A549 (cell line): ENCODE measurements around the gene ERMARD. TPM values are rescaled to one million over a fixed set of nuclear protein-coding genes. Genes with fewer than 3 reads are reported as not detected.
"Not testable (repeated sequence)": the region's sequence is repeated elsewhere in the genome, so short reads cannot be mapped to it uniquely, and the experiment has no call there.

Experiments used
- ATAC-seq, 2 experiments: fragments of 200-7000 bp in 1 of 2; fragments of >200 bp in 1 of 2; cut with Nextera tagmentation in 1 of 2; cut with Tn5 transposase in 1 of 2; 3 replicates each; pipeline versions ENCODE4 v1.8.0 to v1.9.1; 2018 to 2020; ENCODE audit warnings: mild to moderate bottlenecking in 1 of 2, moderate library complexity in 1 of 2
- CTCF ChIA-PET: fragments of 300-600 bp; sonication (Branson Sonifier 250); formaldehyde crosslinking; extraction: SDS; loops from one replicate; lab custom pipeline; 2021; ENCODE audit warnings: antibody characterized with exemption, inconsistent platforms; lab: Yijun Ruan, JAX
- POLR2A ChIA-PET: fragments of 350-600 bp; formaldehyde crosslinking; extraction: SDS; loops from one replicate; lab custom pipeline; 2021; ENCODE audit warnings: antibody characterized with exemption, inconsistent platforms; lab: Yijun Ruan, JAX
- DNase-seq, 2 experiments: peaks; one replicate each; pipeline versions ENCODE4 v3.0.0 to v3.0.0-alpha.2; 2011 to 2016; ENCODE audit warnings: low read depth in 1 of 2, low spot score in 1 of 2
- FAIRE-seq: peaks from 2 replicates; lab custom pipeline; 2011; peaks lifted over from hg19 to GRCh38; lab: Jason Lieb, UNC
- H3K27ac ChIP-seq, 2 experiments: fragments of >200 bp; sonication (Bioruptor Twin); formaldehyde crosslinking; 3 replicates each; pipeline ENCODE4 v1.5.1; 2016 to 2017
- H3K4me1 ChIP-seq: fragments of >200 bp; sonication (Bioruptor Twin); formaldehyde crosslinking; 3 replicates; pipeline ENCODE4 v1.6.1; 2016
- H3K4me2 ChIP-seq: fragments of >200 bp; sonication (Bioruptor Twin); formaldehyde crosslinking; 3 replicates; pipeline ENCODE4 v1.6.1; 2016
- H3K4me3 ChIP-seq: fragments of >200 bp; sonication (Bioruptor Twin); formaldehyde crosslinking; 3 replicates; pipeline ENCODE4 v1.5.1; 2016
- H3K9me3 ChIP-seq: fragments of >200 bp; sonication (Bioruptor Twin); formaldehyde crosslinking; 3 replicates; pipeline ENCODE4 v1.6.1; 2016
- BHLHE40 ChIP-seq: IDR thresholded peaks from 2 replicates; pipeline ENCODE4 v1.6.1; 2012; ENCODE audit warnings: low read depth, low read length, inconsistent platforms
- CHD2 ChIP-seq: fragments of 150-350 bp; IDR thresholded peaks from 2 replicates; pipeline ENCODE4 v1.6.1; 2014; ENCODE audit warnings: low read length; ENCODE audit not compliant: partially characterized antibody
- EP300 ChIP-seq, 2 experiments: fragments of >200 bp; sonication (Bioruptor Twin); formaldehyde crosslinking; IDR thresholded peaks; 2 replicates in 1 of 2; 3 replicates in 1 of 2; pipeline ENCODE4 v1.6.1; 2016 to 2017
- FOSB ChIP-seq: fragments of 250-450 bp; sonication (Bioruptor Pico); IDR thresholded peaks from 2 replicates; pipeline ENCODE4 v1.5.0; 2020; ENCODE audit warnings: mild to moderate bottlenecking, moderate library complexity
- FOSL2 ChIP-seq, 2 experiments: fragments of 450-650 bp in 1 of 2; fragments of >200 bp in 1 of 2; sonication (Bioruptor Twin) in 1 of 2; formaldehyde crosslinking; IDR thresholded peaks; 2 replicates each; pipeline versions ENCODE4 v1.5.0 to v1.6.1; 2016 to 2020; ENCODE audit warnings: mild to moderate bottlenecking in 1 of 2, moderate library complexity in 1 of 2
- GATA3 ChIP-seq: IDR thresholded peaks from 2 replicates; pipeline ENCODE4 v1.6.1; 2012; ENCODE audit warnings: borderline replicate concordance
- HOXA7 ChIP-seq: fragments of 250-450 bp; sonication (Bioruptor Pico); IDR thresholded peaks from 2 replicates; pipeline ENCODE4 v1.5.0; 2020; ENCODE audit warnings: mild to moderate bottlenecking, moderate library complexity
- HOXB13 ChIP-seq: fragments of 250-450 bp; sonication (Bioruptor Pico); IDR thresholded peaks from 2 replicates; pipeline ENCODE4 v1.5.0; 2020; ENCODE audit warnings: low read depth, mild to moderate bottlenecking, moderate library complexity
- JUN ChIP-seq, 2 experiments: fragments of >200 bp; sonication (Bioruptor Twin); formaldehyde crosslinking; IDR thresholded peaks; 2 replicates in 1 of 2; 3 replicates in 1 of 2; pipeline ENCODE4 v1.6.1; 2016 to 2017
- KDM1A ChIP-seq: fragments of 200-600 bp; sonication (generic); IDR thresholded peaks from 2 replicates; pipeline ENCODE4 v1.6.1; 2016; ENCODE audit warnings: low read depth, mild to moderate bottlenecking
- MYC ChIP-seq: IDR thresholded peaks from 2 replicates; pipeline ENCODE4 v1.6.1; 2012; ENCODE audit warnings: mild to moderate bottlenecking, inconsistent platforms, low read length, improper control_type of control experiment, borderline replicate concordance
- NFE2L2 ChIP-seq: fragments of 150-350 bp; conservative IDR thresholded peaks from 2 replicates; pipeline ENCODE4 v1.6.1; 2014; ENCODE audit warnings: low read length
- NPAS2 ChIP-seq: fragments of 250-450 bp; sonication (Bioruptor Pico); IDR thresholded peaks from 2 replicates; pipeline ENCODE4 v1.8.0; 2022; ENCODE audit warnings: mild to moderate bottlenecking, moderate library complexity, borderline replicate concordance
- PHF8 ChIP-seq: fragments of 200-600 bp; sonication (generic); IDR thresholded peaks from 2 replicates; pipeline ENCODE4 v1.6.1; 2016; ENCODE audit warnings: low read depth, mild to moderate bottlenecking, antibody characterized with exemption, moderate library complexity, borderline replicate concordance
- POLR2AphosphoS2 ChIP-seq: conservative IDR thresholded peaks from 2 replicates; pipeline ENCODE4 v1.6.1; 2012; ENCODE audit warnings: low read length, improper control_type of control experiment, inconsistent platforms
- RAD21 ChIP-seq, 2 experiments: fragments of >200 bp in 1 of 2; sonication (Bioruptor Twin) in 1 of 2; formaldehyde crosslinking in 1 of 2; IDR thresholded peaks in 1 of 2; conservative IDR thresholded peaks in 1 of 2; 2 replicates in 1 of 2; 3 replicates in 1 of 2; pipeline ENCODE4 v1.6.1; 2012 to 2018; ENCODE audit warnings: inconsistent platforms in 1 of 2
- RARB ChIP-seq: fragments of 250-450 bp; sonication (Bioruptor Pico); IDR thresholded peaks from 2 replicates; pipeline ENCODE4 v1.8.0; 2021; ENCODE audit warnings: mild to moderate bottlenecking, moderate library complexity
- RCOR1 ChIP-seq: fragments of 150-350 bp; IDR thresholded peaks from 2 replicates; pipeline ENCODE4 v1.6.1; 2014; ENCODE audit warnings: antibody characterized with exemption, low read length, low read depth
- RFX5 ChIP-seq: fragments of 450-650 bp; IDR thresholded peaks from 2 replicates; pipeline ENCODE4 v1.7.1; 2014; ENCODE audit warnings: antibody characterized with exemption, mild to moderate bottlenecking, moderate library complexity
- RNF2 ChIP-seq: fragments of 200-600 bp; sonication (generic); IDR thresholded peaks from 2 replicates; pipeline ENCODE4 v1.6.1; 2016; ENCODE audit warnings: low read depth, mild to moderate bottlenecking, antibody characterized with exemption, moderate library complexity, borderline replicate concordance
- ZNF302 ChIP-seq: fragments of 250-450 bp; sonication (Bioruptor Pico); IDR thresholded peaks from 2 replicates; pipeline ENCODE4 v1.9.0; 2021; ENCODE audit warnings: inconsistent platforms, mild to moderate bottlenecking, moderate library complexity
- ZSCAN20 ChIP-seq: fragments of 250-450 bp; sonication (Bioruptor Pico); IDR thresholded peaks from 2 replicates; pipeline ENCODE4 v1.8.0; 2022; ENCODE audit warnings: mild to moderate bottlenecking, moderate library complexity
- WGBS: methylation state at CpG from one replicate; pipeline ENCODE4 v1.1.6; 2017; ENCODE audit errors: missing lambda C conversion rate; 5-methylcytosine and 5-hydroxymethylcytosine counted together
- polyA plus RNA-seq, 4 experiments: library from polyadenylated mRNA; depleted of rRNA in 3 of 4; stranded (reverse); fragments of >200 nt; fragmentation: RNase III in 1 of 4; extraction: RNeasy Plus Mini Kit Qiagen cat#74134 plus additional on column Dnase treatment in 1 of 4; gene quantifications; 2 replicates in 3 of 4; 3 replicates in 1 of 4; pipeline ENCODE4 v1.2.3, GENCODE V29; 2011 to 2017
- TF ChIP-seq, protein P1 (sequence below): fragments of >200 bp; sonication (Bioruptor Twin); formaldehyde crosslinking; IDR thresholded peaks from 3 replicates; pipeline ENCODE4 v1.6.1; 2016
- TF ChIP-seq, protein P2 (sequence below): IDR thresholded peaks from 2 replicates; pipeline ENCODE4 v1.6.1; 2012; ENCODE audit warnings: low read depth, borderline replicate concordance

The ERMARD gene
- polyA plus RNA-seq, 2 of the 4 experiments (the other 2 are of a cell fraction) = 8.5 to 22.5 TPM

GRCh38 chr6:169763881-169764280 lies 12.5 kb downstream of the ERMARD start:
- CTCF ChIA-PET = no interaction called here

GRCh38 chr6:169765789-169766188 lies 14.4 kb downstream of the ERMARD start:
- DNase-seq, H3K4me2 ChIP-seq, ATAC-seq, H3K4me1 ChIP-seq, H3K27ac ChIP-seq, H3K9me3 ChIP-seq, FAIRE-seq, POLR2A ChIA-PET, H3K4me3 ChIP-seq: not testable (repeated sequence)
- CTCF ChIA-PET = interaction anchor here (2.0 kb wide), 1 partner anchor 24 kb away, joined by 4 read pairs; no protein-coding TSS in a partner anchor
- WGBS = 96% methylated on average over 10 of the region's 10 CpGs

More at GRCh38 chr6:169763881-169764280, 12.5 kb downstream of the ERMARD start:
- Histone ChIP-seq H3K9me3 (no peaks in the 10 kb centered on the region), H3K4me1 (no peaks in the 10 kb centered on the region), H3K27ac (no peak overlapping the region), H3K4me3 (no peak overlapping the region), H3K4me2 (no peak overlapping the region)
- TF ChIP-seq HOXA7 (CRISPR knock-in tag) = no peak
- TF ChIP-seq RCOR1 = no peak
- TF ChIP-seq EP300 (IDR thresholded peaks at IDR 0.05) = no peak
- no peak for TF ChIP-seq GATA3
- no peak for TF ChIP-seq NFE2L2
- TF ChIP-seq JUN (IDR thresholded peaks at IDR 0.05) = no peak
- TF ChIP-seq PHF8 = no peak
- TF ChIP-seq, protein P1, sequence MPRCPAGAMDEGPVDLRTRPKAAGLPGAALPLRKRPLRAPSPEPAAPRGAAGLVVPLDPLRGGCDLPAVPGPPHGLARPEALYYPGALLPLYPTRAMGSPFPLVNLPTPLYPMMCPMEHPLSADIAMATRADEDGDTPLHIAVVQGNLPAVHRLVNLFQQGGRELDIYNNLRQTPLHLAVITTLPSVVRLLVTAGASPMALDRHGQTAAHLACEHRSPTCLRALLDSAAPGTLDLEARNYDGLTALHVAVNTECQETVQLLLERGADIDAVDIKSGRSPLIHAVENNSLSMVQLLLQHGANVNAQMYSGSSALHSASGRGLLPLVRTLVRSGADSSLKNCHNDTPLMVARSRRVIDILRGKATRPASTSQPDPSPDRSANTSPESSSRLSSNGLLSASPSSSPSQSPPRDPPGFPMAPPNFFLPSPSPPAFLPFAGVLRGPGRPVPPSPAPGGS = no peak
- no peak for TF ChIP-seq FOSL2 (IDR thresholded peaks at IDR 0.05)
- TF ChIP-seq FOSL2 (CRISPR knock-in tag; IDR thresholded peaks at IDR 0.05) = no peak
- TF ChIP-seq BHLHE40 = no peak
- no peak for TF ChIP-seq ZNF302 (CRISPR knock-in tag)
- TF ChIP-seq KDM1A = no peak
- no peak for TF ChIP-seq RNF2
- TF ChIP-seq RAD21 (conservative IDR thresholded peaks at IDR 0.05 in 1 of 2, IDR thresholded peaks at IDR 0.05 in 1 of 2) = no peak
- no peak for DNase-seq
- POLR2A ChIA-PET = interaction anchor here (1.1 kb wide), 1 partner anchor 12 kb away, joined by 3 read pairs; the partner anchor contains the start of gene ERMARD
- no peak for FAIRE-seq
- WGBS = 96% methylated on average over 10 of the region's 10 CpGs
- ATAC-seq = no peak

DNA sequence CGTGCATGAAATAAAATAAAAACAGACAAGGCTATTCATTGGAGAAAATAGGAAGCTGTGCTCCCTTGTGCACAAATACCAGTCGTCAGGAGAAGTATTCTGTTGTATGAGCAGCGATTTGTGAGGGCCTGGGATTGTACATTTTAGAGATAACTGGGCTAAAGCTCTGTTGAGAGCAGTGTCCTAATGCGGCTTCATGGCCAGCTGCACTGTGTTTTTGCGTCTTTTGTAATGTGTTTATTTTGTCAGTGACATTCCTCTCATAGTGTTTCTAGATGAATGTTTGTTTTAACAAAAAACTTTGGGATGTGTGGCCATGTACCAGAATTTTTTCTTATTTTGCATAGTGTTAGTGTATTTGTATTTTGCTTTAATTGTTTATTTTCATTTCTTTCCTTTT lies 14.8 kb downstream of the ERMARD start:
- POLR2A ChIA-PET = no interaction called here
- no peak for DNase-seq
- FAIRE-seq = no peak
- ATAC-seq = no peak
- no peak overlapping the region for H3K4me2 ChIP-seq
- TF ChIP-seq MYC = no peak
- no peak for TF ChIP-seq ZSCAN20 (CRISPR knock-in tag)
- TF ChIP-seq RCOR1 = no peak
- TF ChIP-seq, protein P2, sequence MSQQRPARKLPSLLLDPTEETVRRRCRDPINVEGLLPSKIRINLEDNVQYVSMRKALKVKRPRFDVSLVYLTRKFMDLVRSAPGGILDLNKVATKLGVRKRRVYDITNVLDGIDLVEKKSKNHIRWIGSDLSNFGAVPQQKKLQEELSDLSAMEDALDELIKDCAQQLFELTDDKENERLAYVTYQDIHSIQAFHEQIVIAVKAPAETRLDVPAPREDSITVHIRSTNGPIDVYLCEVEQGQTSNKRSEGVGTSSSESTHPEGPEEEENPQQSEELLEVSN = no peak
- TF ChIP-seq NPAS2 (CRISPR knock-in tag) = no peak
- TF ChIP-seq CHD2 = no peak
- no peak for TF ChIP-seq FOSB (CRISPR knock-in tag)
- no peak for TF ChIP-seq HOXB13
- no peak for TF ChIP-seq RARB (CRISPR knock-in tag)
- no peak for TF ChIP-seq POLR2AphosphoS2
- no peak for TF ChIP-seq RFX5
- 88% methylated on average over 5 of the region's 5 CpGs for WGBS
- no peak overlapping the region for H3K4me3 ChIP-seq
- CTCF ChIA-PET = interaction anchor here (2.0 kb wide), 1 partner anchor 24 kb away, joined by 4 read pairs; no protein-coding TSS in a partner anchor
- H3K27ac ChIP-seq = no peak overlapping the region
- no peaks in the 10 kb centered on the region for H3K4me1 ChIP-seq
- H3K9me3 ChIP-seq = no peaks in the 10 kb centered on the region
